ENCODE data around the gene RAD1. TPM values are rescaled to one million over a fixed set of nuclear protein-coding genes. Genes with fewer than 3 reads are reported as not detected.

The RAD1 gene
- total and polyA plus RNA-seq, 2 experiments from 2014 or later: 26.3 to 53.6 TPM

DNA sequence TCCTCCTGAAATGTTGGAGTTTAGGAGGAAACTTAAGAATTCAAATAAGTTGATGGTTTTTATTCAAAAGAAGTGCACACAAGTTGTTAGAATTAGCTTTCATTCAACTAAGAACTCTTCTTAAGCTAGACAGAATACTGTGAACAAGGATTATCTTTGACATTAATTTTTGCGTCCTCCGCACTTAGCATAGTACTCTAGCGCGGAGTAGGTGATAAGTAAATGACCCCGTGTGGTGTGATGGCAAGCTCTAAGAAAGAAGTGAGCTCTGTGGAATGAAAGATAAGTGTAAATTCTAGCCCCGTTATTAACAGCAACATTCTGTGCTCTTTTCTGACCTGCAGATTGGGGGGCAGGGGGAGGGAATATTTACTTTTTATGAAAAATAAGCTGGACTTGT, 1.2 kb upstream of the RAD1 start:
- peaks cover 36% of the 10 kb centered on the region for H3F3A ChIP-seq (ENCODE audit: insufficient read depth)
- TF ChIP-seq EZH2 (IDR thresholded peaks at IDR 0.05; ENCODE audit: insufficient read depth, poor library complexity, severe bottlenecking) (no peak), EZH2phosphoT487 (IDR thresholded peaks at IDR 0.05; ENCODE audit: insufficient read depth, low read depth) (no peak)
- H3K4me2 ChIP-seq (ENCODE audit: unreplicated experiment): peak overlapping the region; percentile 95
- H4K20me1 ChIP-seq (ENCODE audit: insufficient read depth): no peaks in the 10 kb centered on the region
- no peaks in the 10 kb centered on the region for H3K9me3 ChIP-seq (ENCODE audit: low read depth)
- peak overlapping the region; percentile 93 for H3K4me3 ChIP-seq
- H3K27ac ChIP-seq: 0 out of 2 replicates have a peak overlapping the region, but pooled peaks have one; percentile 63
- H3K27me3 ChIP-seq (replicated peaks; ENCODE audit: insufficient read depth): no peaks in the 10 kb centered on the region
- H3K9me2 ChIP-seq (ENCODE audit: insufficient read depth): no peaks in the 10 kb centered on the region
- 22 to 35% methylated on average over 6 of the region's 6 CpGs for WGBS, 2 experiments (ENCODE audit: low coverage in 1 of 2, low lambda C conversion rate in 2 of 2, missing lambda C conversion rate in 2 of 2)
- peak; percentile 13 for DNase-seq
- in situ Hi-C loops (cut with MboI): no loop called here
- peak overlapping the region; percentile 90 for H3K9ac ChIP-seq
- H3K79me2 ChIP-seq (ENCODE audit: insufficient read depth): peaks cover 94% of the 10 kb centered on the region
- peaks cover 39% of the 10 kb centered on the region for H3K4me1 ChIP-seq (ENCODE audit: insufficient read depth)
- peak overlapping the region; percentile 93 for H2AFZ ChIP-seq
- H3K36me3 ChIP-seq (ENCODE audit: low read depth): peaks cover 28% of the 10 kb centered on the region

GRCh38 chr5:34915856-34916192, 520 bp upstream of the RAD1 start:
- TF ChIP-seq EZH2 (IDR thresholded peaks at IDR 0.05; ENCODE audit: insufficient read depth, poor library complexity, severe bottlenecking): no peak
- no peak for TF ChIP-seq EZH2phosphoT487 (IDR thresholded peaks at IDR 0.05; ENCODE audit: insufficient read depth, low read depth)
- peaks cover 39% of the 10 kb centered on the region for H3K4me1 ChIP-seq (ENCODE audit: insufficient read depth)
- 0 to 1% methylated on average over 20 of the region's 20 CpGs for WGBS, 2 experiments (ENCODE audit: low coverage in 1 of 2, low lambda C conversion rate in 2 of 2, missing lambda C conversion rate in 2 of 2)
- H3F3A ChIP-seq (ENCODE audit: insufficient read depth): peaks cover 29% of the 10 kb centered on the region
- in situ Hi-C loops (cut with MboI): no loop called here
- peak overlapping the region; percentile 95 for H3K4me2 ChIP-seq (ENCODE audit: unreplicated experiment)
- peaks cover 94% of the 10 kb centered on the region for H3K79me2 ChIP-seq (ENCODE audit: insufficient read depth)
- peak overlapping the region; percentile 63 for H3K27ac ChIP-seq
- peak overlapping the region; percentile 93 for H3K4me3 ChIP-seq
- peak overlapping the region; percentile 90 for H3K9ac ChIP-seq
- H3K9me3 ChIP-seq (ENCODE audit: low read depth): no peaks in the 10 kb centered on the region
- peak; percentile 50 for DNase-seq
- H3K27me3 ChIP-seq (replicated peaks; ENCODE audit: insufficient read depth): no peaks in the 10 kb centered on the region
- peaks cover 28% of the 10 kb centered on the region for H3K36me3 ChIP-seq (ENCODE audit: low read depth)
- peak overlapping the region; percentile 93 for H2AFZ ChIP-seq
- no peaks in the 10 kb centered on the region for H4K20me1 ChIP-seq (ENCODE audit: insufficient read depth)
- H3K9me2 ChIP-seq (ENCODE audit: insufficient read depth): no peaks in the 10 kb centered on the region

- 0% methylated on average over 15 to 20 of the region's 20 CpGs for WGBS, 2 experiments (ENCODE audit: low coverage in 1 of 2, low lambda C conversion rate in 2 of 2, missing lambda C conversion rate in 2 of 2)
- peak overlapping the region; percentile 93 for H3K4me3 ChIP-seq
- H3F3A ChIP-seq (ENCODE audit: insufficient read depth): peaks cover 23% of the 10 kb centered on the region
- peak overlapping the region; percentile 63 for H3K27ac ChIP-seq
- no peaks in the 10 kb centered on the region for H3K9me3 ChIP-seq (ENCODE audit: low read depth)
- DNase-seq: peak; percentile 54
- in situ Hi-C loops (cut with MboI): no loop called here
- no peaks in the 10 kb centered on the region for H3K9me2 ChIP-seq (ENCODE audit: insufficient read depth)
- H3K79me2 ChIP-seq (ENCODE audit: insufficient read depth): peaks cover 88% of the 10 kb centered on the region
- H3K4me2 ChIP-seq (ENCODE audit: unreplicated experiment): peak overlapping the region; percentile 93
- peak overlapping the region; percentile 90 for H3K9ac ChIP-seq
- H3K36me3 ChIP-seq (ENCODE audit: low read depth): peaks cover 25% of the 10 kb centered on the region
- H4K20me1 ChIP-seq (ENCODE audit: insufficient read depth): no peaks in the 10 kb centered on the region
- no peaks in the 10 kb centered on the region for H3K27me3 ChIP-seq (replicated peaks; ENCODE audit: insufficient read depth)
- peaks cover 39% of the 10 kb centered on the region for H3K4me1 ChIP-seq (ENCODE audit: insufficient read depth)
- no peak for TF ChIP-seq EZH2 (IDR thresholded peaks at IDR 0.05; ENCODE audit: insufficient read depth, poor library complexity, severe bottlenecking)
- TF ChIP-seq EZH2phosphoT487 (IDR thresholded peaks at IDR 0.05; ENCODE audit: insufficient read depth, low read depth): no peak
- H2AFZ ChIP-seq: peak overlapping the region; percentile 93
Observed at GRCh38 chr5:34914671-34915138, 599 bp downstream of the RAD1 start.

GRCh38 chr5:34913072-34913471, 2.2 kb downstream of the RAD1 start:
- Histone ChIP-seq H2AFZ (0 out of 2 replicates have a peak overlapping the region, but pooled peaks have one; percentile 26), H4K20me1 (ENCODE audit: insufficient read depth) (no peaks in the 10 kb centered on the region), H3K9me2 (ENCODE audit: insufficient read depth) (no peaks in the 10 kb centered on the region), H3K4me3 (peak overlapping the region; percentile 93), H3K4me1 (ENCODE audit: insufficient read depth) (peaks cover 37% of the 10 kb centered on the region), H3K27me3 (replicated peaks; ENCODE audit: insufficient read depth) (no peaks in the 10 kb centered on the region), H3K9ac (peak overlapping the region; percentile 90), H3F3A (ENCODE audit: insufficient read depth) (peaks cover 23% of the 10 kb centered on the region), H3K79me2 (ENCODE audit: insufficient read depth) (peaks cover 72% of the 10 kb centered on the region), H3K36me3 (ENCODE audit: low read depth) (peaks cover 35% of the 10 kb centered on the region), H3K9me3 (ENCODE audit: low read depth) (no peaks in the 10 kb centered on the region), H3K27ac (peak overlapping the region; percentile 58), H3K4me2 (ENCODE audit: unreplicated experiment) (peak overlapping the region; percentile 93)
- TF ChIP-seq EZH2phosphoT487 (IDR thresholded peaks at IDR 0.05; ENCODE audit: insufficient read depth, low read depth): no peak
- no peak for TF ChIP-seq EZH2 (IDR thresholded peaks at IDR 0.05; ENCODE audit: insufficient read depth, poor library complexity, severe bottlenecking)
- peak; percentile 51 for DNase-seq
- in situ Hi-C loops (cut with MboI): no loop called here
- WGBS, 2 experiments (ENCODE audit: low coverage in 1 of 2, low lambda C conversion rate in 2 of 2, missing lambda C conversion rate in 2 of 2): 9% methylated on average over 2 of the region's 2 CpGs
